ENCODE measurements around the gene PTPRM. TPM values are rescaled to one million over a fixed set of nuclear protein-coding genes. Genes with fewer than 3 reads are reported as not detected.

PTPRM gene
- polyA plus RNA-seq, 2 of the 4 experiments (the other 2 are of a cell fraction), result 44.5 to 199 TPM

DNA sequence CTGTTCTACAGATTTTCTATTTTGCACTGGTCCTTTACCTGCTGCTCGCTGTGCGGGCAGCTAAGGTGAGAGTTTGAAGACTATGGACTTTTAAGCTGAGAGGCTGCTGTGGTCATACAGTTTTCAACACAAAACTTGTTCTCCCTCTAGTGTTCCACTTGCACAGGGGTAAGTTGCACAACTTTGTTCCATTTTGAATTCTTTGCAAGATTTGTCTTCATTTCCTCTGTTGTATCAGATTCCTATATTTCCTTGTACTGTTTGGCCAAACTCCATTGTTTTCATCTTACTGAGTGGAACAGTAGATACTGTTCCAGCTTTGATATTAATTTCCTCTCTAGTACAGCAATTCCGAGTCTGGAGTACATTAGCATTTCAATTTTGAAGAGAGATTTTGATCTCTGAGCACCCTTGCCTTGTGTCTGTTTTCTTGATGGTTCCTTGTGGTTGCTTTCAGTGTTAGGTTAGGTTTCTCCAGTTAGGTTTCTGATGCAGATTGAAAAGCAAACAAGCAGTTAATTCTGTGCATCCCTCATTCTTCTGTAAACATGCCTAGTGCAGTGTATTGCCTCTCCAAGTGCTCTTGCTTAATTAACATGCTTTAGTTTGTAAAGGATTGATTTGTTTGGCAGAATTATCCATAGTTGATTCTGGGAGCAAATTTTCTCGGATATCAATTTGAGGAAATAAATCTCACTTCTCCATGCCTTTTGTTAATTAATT lies 188.8 kb downstream of the PTPRM start:
- H3K4me1 ChIP-seq, result peaks cover 89% of the 10 kb centered on the region
- WGBS (ENCODE audit: missing lambda C conversion rate), result 82% methylated on average over 4 of the region's 4 CpGs
- no peak for DNase-seq (ENCODE audit: low read depth in 1 of 2, low spot score in 1 of 2)
- peak overlapping the region; percentile 85 to 86 for H3K27ac ChIP-seq
- no peak overlapping the region; the same call in 2 of the 3 replicates for H3K4me3 ChIP-seq
- no peak for FAIRE-seq
- no peaks in the 10 kb centered on the region for H3K9me3 ChIP-seq
- H3K4me2 ChIP-seq, result peak overlapping the region; percentile 79
- TF ChIP-seq CEBPB (IDR thresholded peaks at IDR 0.05) (peak; percentile 34 to 73; a peak in 2 of 4 replicates), POLR2A (IDR thresholded peaks at IDR 0.05; ENCODE audit: low read length) (no peak)
- ATAC-seq, result peak in 1 of 2 experiments; percentile 41; a peak in 1 of 6 replicates
- ChIA-PET CTCF (no interaction called here), POLR2A (interaction anchor here (0.6 kb wide), 1 partner anchor 278 kb away, joined by 3 read pairs; no protein-coding TSS in a partner anchor)

GRCh38 chr18:7757175-7757574 lies 190.1 kb downstream of the PTPRM start:
- H3K9me3 ChIP-seq, result no peaks in the 10 kb centered on the region
- WGBS (ENCODE audit: missing lambda C conversion rate), result 52% methylated on average over 2 of the region's 2 CpGs
- TF ChIP-seq PHF8 (IDR thresholded peaks at IDR 0.05; ENCODE audit: borderline replicate concordance, low read depth) (no peak), GATA3 (IDR thresholded peaks at IDR 0.05; ENCODE audit: borderline replicate concordance) (peak; percentile 19; the same call in 1 of the 2 replicates), CEBPB (IDR thresholded peaks at IDR 0.05) (peak; percentile 25 to 53; a peak in 2 of 4 replicates)
- no peak for DNase-seq (ENCODE audit: low read depth in 1 of 2, low spot score in 1 of 2)
- H3K4me3 ChIP-seq, result no peak overlapping the region
- H3K4me2 ChIP-seq, result peak overlapping the region; percentile 79
- FAIRE-seq, result no peak
- no peak for ATAC-seq
- H3K27ac ChIP-seq, result peak overlapping the region; percentile 85 to 86
- ChIA-PET POLR2A (no interaction called here), CTCF (interaction anchor here (1.9 kb wide), 1 partner anchor 190 kb away, joined by 6 read pairs; the partner anchor contains the start of gene PTPRM)
- H3K4me1 ChIP-seq, result peaks cover 98% of the 10 kb centered on the region

DNA sequence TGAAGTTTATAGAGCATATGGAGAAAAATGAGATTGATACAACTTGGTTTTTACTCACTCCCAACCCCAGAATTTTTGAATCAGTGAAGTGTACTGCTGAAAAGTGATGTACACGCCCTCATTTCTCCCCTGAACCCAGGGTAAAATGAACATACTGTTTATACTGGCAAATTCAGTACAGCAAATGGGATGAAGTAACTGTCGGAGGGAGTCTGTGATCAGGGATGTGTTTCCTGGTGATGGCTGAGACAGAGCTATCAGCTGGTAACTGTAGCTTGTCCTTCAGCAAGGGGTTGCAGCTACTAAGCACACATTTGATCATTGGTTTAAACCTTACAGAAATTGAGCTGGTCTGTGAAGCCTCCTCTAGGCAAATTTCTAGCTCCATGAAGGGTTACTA lies 191.6 kb downstream of the PTPRM start:
- POLR2A ChIA-PET, result no interaction called here
- DNase-seq (ENCODE audit: low read depth in 1 of 2, low spot score in 1 of 2) (no peak), FAIRE-seq (no peak), ATAC-seq (no peak)
- Histone ChIP-seq H3K4me1 (peaks cover 98% of the 10 kb centered on the region), H3K9me3 (no peaks in the 10 kb centered on the region), H3K4me2 (peak overlapping the region; percentile 26; the same call in 1 of the 3 replicates), H3K4me3 (no peak overlapping the region), H3K27ac (peak overlapping the region; percentile 62 to 86; a peak in 4 of 6 replicates)
- no peak for TF ChIP-seq EHF (CRISPR knock-in tag; IDR thresholded peaks at IDR 0.05)
- no peak for TF ChIP-seq HOXB5 (CRISPR knock-in tag; IDR thresholded peaks at IDR 0.05)
- no peak for TF ChIP-seq RFX5 (IDR thresholded peaks at IDR 0.05)
- TF ChIP-seq, protein P1, sequence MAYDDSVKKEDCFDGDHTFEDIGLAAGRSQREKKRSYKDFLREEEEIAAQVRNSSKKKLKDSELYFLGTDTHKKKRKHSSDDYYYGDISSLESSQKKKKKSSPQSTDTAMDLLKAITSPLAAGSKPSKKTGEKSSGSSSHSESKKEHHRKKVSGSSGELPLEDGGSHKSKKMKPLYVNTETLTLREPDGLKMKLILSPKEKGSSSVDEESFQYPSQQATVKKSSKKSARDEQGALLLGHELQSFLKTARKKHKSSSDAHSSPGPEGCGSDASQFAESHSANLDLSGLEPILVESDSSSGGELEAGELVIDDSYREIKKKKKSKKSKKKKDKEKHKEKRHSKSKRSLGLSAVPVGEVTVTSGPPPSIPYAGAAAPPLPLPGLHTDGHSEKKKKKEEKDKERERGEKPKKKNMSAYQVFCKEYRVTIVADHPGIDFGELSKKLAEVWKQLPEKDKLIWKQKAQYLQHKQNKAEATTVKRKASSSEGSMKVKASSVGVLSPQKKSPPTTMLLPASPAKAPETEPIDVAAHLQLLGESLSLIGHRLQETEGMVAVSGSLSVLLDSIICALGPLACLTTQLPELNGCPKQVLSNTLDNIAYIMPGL (CRISPR knock-in tag; IDR thresholded peaks at IDR 0.05; ENCODE audit: borderline replicate concordance), result no peak
- no peak for TF ChIP-seq POLR2A (IDR thresholded peaks at IDR 0.05; ENCODE audit: low read length)
- TF ChIP-seq, protein P2, sequence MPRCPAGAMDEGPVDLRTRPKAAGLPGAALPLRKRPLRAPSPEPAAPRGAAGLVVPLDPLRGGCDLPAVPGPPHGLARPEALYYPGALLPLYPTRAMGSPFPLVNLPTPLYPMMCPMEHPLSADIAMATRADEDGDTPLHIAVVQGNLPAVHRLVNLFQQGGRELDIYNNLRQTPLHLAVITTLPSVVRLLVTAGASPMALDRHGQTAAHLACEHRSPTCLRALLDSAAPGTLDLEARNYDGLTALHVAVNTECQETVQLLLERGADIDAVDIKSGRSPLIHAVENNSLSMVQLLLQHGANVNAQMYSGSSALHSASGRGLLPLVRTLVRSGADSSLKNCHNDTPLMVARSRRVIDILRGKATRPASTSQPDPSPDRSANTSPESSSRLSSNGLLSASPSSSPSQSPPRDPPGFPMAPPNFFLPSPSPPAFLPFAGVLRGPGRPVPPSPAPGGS (IDR thresholded peaks at IDR 0.05), result no peak
- TF ChIP-seq SREBF2 (IDR thresholded peaks at IDR 0.05), result no peak
- TF ChIP-seq, protein P3, sequence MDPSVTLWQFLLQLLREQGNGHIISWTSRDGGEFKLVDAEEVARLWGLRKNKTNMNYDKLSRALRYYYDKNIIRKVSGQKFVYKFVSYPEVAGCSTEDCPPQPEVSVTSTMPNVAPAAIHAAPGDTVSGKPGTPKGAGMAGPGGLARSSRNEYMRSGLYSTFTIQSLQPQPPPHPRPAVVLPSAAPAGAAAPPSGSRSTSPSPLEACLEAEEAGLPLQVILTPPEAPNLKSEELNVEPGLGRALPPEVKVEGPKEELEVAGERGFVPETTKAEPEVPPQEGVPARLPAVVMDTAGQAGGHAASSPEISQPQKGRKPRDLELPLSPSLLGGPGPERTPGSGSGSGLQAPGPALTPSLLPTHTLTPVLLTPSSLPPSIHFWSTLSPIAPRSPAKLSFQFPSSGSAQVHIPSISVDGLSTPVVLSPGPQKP (IDR thresholded peaks at IDR 0.05; ENCODE audit: low read depth, low read length), result no peak
- no peak for TF ChIP-seq POLR2AphosphoS2 (conservative IDR thresholded peaks at IDR 0.05; ENCODE audit: low read length)
- no peak for TF ChIP-seq FOXS1 (CRISPR knock-in tag; IDR thresholded peaks at IDR 0.05)
- no peak for TF ChIP-seq NFE2L2 (conservative IDR thresholded peaks at IDR 0.05; ENCODE audit: low read length)
- no peak for TF ChIP-seq KDM1A (IDR thresholded peaks at IDR 0.05; ENCODE audit: low read depth)
- no peak for TF ChIP-seq FOSL2 (IDR thresholded peaks at IDR 0.05)
- TF ChIP-seq FOSL2 (CRISPR knock-in tag; IDR thresholded peaks at IDR 0.05), result no peak
- no peak for TF ChIP-seq RARB (CRISPR knock-in tag; IDR thresholded peaks at IDR 0.05)
- no peak for TF ChIP-seq HOXA7 (CRISPR knock-in tag; IDR thresholded peaks at IDR 0.05)
- no peak for TF ChIP-seq E2F6 (IDR thresholded peaks at IDR 0.05; ENCODE audit: borderline replicate concordance, low read depth)
- no peak for TF ChIP-seq RCOR1 (IDR thresholded peaks at IDR 0.05; ENCODE audit: low read depth, low read length)
- no peak for TF ChIP-seq HEYL (CRISPR knock-in tag; IDR thresholded peaks at IDR 0.05)
- TF ChIP-seq ZC3H11A (IDR thresholded peaks at IDR 0.05), result no peak
- no peak for TF ChIP-seq ZFP36 (IDR thresholded peaks at IDR 0.05; ENCODE audit: borderline replicate concordance, partially characterized antibody)
- 83% methylated on average over 2 of the region's 2 CpGs for WGBS (ENCODE audit: missing lambda C conversion rate)
- CTCF ChIA-PET, result interaction anchor here (1.0 to 1.9 kb wide), 2 partner anchors 31 to 191 kb away, joined by 3 to 6 read pairs; partner anchors contain the start of gene PTPRM
